OCI-LY7 (cell line): ENCODE data around the gene AIM2.

Experiments used
- CTCF ChIP-seq: fragments of 200-600 bp; sonication (generic); conservative IDR thresholded peaks from 2 replicates; pipeline ENCODE4 v1.5.1; 2014; ENCODE audit warnings: mild to moderate bottlenecking, antibody characterized with exemption, low read length, moderate library complexity, mixed read lengths
- EZH2phosphoT487 ChIP-seq: fragments of 200-600 bp; sonication (generic); IDR thresholded peaks from 2 replicates; pipeline ENCODE4 v1.6.1; 2018; ENCODE audit warnings: low read depth, borderline replicate concordance, mild to moderate bottlenecking, mixed run types, antibody characterized with exemption, low read length, moderate library complexity, mixed read lengths

- TF ChIP-seq CTCF (no peak), EZH2phosphoT487 (no peak)
Observed at GRCh38 chr1:159025043-159025442, 51.5 kb downstream of the AIM2 start.
